ENCODE measurements around the gene MLF1.
A peak's percentile ranks its signal among the peaks of the same experiment; 100 is the strongest.
"Not testable (repeated sequence)": the region's sequence is repeated elsewhere in the genome, so short reads cannot be mapped to it uniquely, and the experiment has no call there.

Gene MLF1

DNA sequence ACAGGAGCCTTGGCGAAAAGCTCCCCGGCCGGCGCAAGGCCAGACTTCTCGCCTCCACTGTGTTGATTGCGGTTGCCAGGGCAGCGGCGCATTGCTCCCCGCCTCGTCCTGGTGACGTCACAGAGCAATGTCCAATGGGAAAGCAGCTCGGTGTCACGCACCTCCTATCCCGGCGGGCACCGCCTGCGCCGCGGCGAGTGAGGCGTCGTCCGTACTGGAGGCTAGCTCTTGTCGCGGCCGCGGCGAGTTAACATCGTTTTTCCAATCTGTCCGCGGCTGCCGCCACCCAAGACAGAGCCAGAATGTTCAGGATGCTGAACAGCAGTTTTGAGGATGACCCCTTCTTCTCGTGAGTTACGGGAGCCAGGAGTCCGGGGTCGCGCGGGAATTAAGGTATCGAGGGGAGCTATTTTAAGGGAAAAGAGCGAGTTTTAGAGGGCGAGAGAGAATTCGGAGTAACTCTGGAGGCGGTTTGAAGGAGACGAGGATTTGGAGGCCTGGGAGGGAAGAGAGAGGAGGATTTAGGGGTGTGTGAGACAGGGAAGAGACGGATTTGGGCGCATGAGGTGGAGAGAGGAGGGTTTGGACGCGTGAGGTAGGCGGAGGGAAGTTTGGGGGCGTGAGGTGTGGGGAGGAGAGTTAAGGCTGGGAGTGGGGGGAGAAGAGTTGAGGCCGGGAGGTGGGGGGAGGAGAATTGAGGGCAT lies at the start of gene MLF1:
Gene MLF1, plus strand, starts transcription at position 196 of the 704 bp plus-strand sequence. Its CDS starts 107 bp downstream, at position 303.
- peak; percentile 83 for DNase-seq (ENCODE audit: low read depth)

- no peak for DNase-seq (ENCODE audit: low read depth)
These were observed 48.5 kb upstream of the MLF1 start for GRCh38 chr3:158522221-158523136.

GRCh38 chr3:158528076-158528674 lies 42.8 kb upstream of the MLF1 start:
- DNase-seq (ENCODE audit: low read depth), result no peak

DNA sequence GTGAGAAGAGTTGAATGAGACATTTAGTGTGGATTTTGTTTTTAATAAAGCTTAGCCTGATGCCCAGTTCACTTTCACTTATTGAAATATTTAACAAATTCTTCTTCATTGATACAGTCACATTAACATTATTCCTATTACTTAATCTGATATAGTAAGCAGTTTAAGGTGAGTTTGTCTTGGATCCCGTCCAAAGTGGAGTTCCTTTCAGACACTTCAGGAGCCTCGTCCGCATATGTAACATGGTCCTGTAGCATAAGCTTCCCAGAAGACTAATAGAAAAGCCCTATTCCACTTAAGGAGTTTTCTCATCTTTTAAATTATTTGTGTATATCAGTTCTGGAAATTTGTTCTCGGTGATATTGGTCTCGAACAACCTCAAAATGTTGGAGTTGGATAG lies 39.7 kb upstream of the MLF1 start:
- no peak for DNase-seq (ENCODE audit: low read depth)

DNA sequence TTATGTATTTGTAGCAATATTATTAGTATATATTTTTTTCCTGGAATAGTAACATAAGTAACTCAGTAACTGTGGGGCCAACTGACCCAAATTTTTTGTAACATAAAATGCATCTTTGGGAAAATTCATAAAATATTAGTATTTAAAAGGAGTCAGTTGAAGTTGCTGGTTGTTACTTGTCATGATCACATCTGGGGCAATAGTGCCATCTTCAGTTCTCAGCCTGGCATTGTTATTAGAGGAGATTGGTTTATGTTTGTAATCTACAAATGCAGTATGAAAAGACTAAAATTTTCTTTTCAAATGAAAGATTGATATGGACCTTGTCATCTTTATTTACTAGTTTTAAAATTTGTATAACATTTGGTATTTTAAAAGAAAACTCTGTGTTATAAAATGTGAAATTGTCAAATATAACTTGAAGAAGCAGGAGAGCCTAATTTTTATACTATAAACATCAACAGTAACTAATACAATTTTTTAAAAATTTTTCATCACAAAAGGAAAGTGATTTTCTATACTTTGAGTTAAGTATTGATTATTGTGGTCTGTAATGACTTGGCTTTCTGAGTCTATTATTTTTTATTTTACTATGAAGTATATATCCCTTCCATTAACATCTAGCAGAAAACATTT lies 38.8 kb upstream of the MLF1 start:
- DNase-seq (ENCODE audit: low read depth), result no peak

DNA sequence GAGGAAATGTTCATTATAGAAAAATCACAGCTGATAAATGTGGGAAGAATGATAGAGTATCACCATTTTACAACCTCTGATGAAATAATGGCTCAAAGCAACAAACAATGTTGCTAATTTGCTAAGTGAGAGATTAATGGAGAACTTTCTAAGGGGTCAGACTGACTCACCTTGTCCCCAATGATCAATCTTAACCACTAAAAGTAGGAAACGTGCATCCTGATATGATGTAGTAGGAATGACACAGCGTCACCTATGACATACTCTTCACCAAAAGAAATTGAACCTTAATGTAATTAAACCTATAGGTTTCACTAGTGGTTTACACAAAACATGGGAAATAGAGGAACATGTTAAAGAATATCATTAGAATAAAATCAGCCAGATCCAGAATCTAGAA lies 35.1 kb upstream of the MLF1 start:
- no peak for DNase-seq (ENCODE audit: low read depth)

DNA sequence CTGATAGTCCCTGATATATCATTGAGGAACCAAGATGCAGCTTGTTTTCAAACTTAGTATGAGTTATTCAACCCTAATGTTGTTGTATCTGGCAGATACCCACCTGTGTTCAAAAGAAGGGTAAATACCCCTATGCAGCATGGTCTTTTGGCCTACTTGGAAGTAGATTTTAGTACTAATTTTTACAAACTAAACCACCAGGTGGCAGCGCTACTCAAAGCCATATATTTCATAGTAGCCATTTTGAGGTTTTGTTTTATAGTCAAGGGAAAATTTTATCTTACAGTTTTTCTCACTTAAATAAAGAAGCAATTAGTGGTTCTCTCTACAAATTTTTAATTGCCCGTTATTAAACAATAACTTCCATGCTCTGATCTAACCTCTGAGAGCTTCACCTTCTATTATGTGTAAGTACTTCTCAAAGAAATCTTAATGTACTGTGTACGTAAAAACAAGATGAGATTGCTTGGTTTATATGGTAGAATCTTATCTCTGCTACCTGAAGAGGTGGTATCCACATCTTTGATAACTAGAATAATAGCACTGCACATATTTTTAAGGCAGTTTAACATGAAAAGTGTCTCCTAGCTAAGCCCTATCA lies 31.5 kb upstream of the MLF1 start:
- DNase-seq (ENCODE audit: low read depth), result peak; percentile 8

GRCh38 chr3:158540066-158540465 lies 30.9 kb upstream of the MLF1 start:
- DNase-seq (ENCODE audit: low read depth), result no peak

GRCh38 chr3:158548691-158549090 lies 22.3 kb upstream of the MLF1 start:
- no peak for DNase-seq (ENCODE audit: low read depth)

GRCh38 chr3:158549938-158550337 lies 21.1 kb upstream of the MLF1 start:
- not testable (repeated sequence) for DNase-seq (ENCODE audit: low read depth)

DNA sequence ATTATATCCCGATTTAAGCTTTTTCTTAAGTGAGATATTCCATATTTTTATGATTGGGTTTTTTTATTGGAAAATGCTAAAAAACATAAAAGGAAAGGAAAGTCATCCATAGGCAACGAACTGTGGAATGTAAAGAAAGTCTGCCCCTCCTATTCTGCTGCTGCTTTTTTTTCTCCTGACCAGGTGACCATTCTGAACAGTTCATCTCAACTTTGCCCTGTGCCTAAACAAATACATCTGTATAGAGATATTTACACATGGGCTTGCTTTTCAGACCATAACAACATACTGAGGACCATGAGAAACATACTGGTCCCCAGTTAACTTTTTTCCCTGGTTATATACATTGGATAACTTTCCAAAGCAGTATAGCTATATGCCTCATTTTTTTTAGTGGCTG lies 18.9 kb upstream of the MLF1 start:
- DNase-seq (ENCODE audit: low read depth), result no peak

- DNase-seq (ENCODE audit: low read depth), result no peak
These were observed 11.5 kb upstream of the MLF1 start for GRCh38 chr3:158559504-158559903.

DNA sequence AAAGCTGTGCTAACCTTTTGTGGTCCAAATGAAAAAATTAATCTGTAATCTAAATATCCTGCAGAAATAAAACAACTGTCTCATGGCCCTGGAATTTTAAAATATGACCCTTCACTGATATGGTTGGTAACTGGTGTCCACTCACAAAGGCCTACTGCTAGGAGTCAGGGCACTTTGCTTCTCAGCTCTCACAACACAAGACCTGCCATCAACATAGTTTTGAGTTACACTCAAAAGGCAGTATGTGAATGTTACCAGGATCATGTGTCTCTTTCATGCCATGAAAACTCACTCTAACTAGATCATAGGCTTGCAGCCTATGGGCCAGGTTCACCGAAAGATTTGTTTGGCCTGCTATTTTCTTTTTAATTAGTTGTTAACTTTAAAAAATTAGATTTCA lies 10.0 kb upstream of the MLF1 start:
- no peak for DNase-seq (ENCODE audit: low read depth)

DNA sequence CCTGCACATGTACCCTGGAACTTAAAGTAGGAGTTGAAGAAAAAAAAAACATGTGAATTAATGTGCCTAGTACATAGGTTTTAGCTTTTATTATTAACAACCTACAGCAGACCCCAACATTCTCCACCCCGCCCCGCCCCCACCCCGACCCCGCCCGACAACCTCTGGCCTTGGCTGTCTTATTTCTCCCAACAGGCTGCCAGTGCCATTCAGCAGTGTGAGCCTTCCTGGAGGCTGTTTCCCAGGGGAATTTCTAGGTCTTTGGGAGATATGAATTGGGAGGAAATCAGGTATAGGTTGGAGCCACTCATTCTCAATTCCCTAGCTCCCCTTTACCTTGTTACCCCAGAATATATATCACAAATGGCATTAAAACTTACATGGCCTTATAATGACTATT lies 8.3 kb upstream of the MLF1 start:
- no peak for DNase-seq (ENCODE audit: low read depth)

- DNase-seq (ENCODE audit: low read depth), result no peak
These were observed 7.9 kb upstream of the MLF1 start for GRCh38 chr3:158563076-158563475.

GRCh38 chr3:158565076-158565475 lies 5.9 kb upstream of the MLF1 start:
- no peak for DNase-seq (ENCODE audit: low read depth)

GRCh38 chr3:158568784-158569183 lies 2.2 kb upstream of the MLF1 start:
- DNase-seq (ENCODE audit: low read depth), result no peak

- DNase-seq (ENCODE audit: low read depth), result no peak
These were observed 1.2 kb upstream of the MLF1 start for GRCh38 chr3:158569794-158570193.

GRCh38 chr3:158571969-158572765 lies 1.2 kb downstream of the MLF1 start:
- DNase-seq (ENCODE audit: low read depth), result no peak

GRCh38 chr3:158572766-158573060 lies 1.7 kb downstream of the MLF1 start:
- DNase-seq (ENCODE audit: low read depth), result no peak

DNA sequence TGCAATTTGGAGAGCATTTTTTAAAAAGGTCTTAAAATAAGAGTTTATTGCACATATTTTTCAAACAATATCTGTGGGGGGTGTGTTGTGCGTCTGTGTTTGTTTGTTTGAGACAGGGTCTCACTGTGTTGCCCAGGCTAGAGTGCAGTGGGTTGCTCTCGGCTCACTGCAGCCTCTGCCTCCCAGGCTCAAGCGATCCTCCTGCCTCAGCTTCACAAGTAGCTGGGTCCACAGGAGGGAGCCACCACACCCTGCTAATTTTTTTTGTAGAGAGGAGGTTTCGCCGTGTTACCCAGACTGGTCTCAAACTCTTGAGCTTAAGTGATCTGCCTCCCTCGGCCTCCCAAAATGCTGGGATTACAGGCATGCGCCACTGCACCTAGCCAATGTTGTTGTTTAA lies 2.7 kb downstream of the MLF1 start:
- no peak for DNase-seq (ENCODE audit: low read depth)
